Right ventricle myocardium inferior (tissue), 1 donor: ENCODE results near the gene PLD5. TPM values are rescaled to one million over a fixed set of nuclear protein-coding genes. Genes with fewer than 3 reads are reported as not detected.
"Not testable (repeated sequence)": the region's sequence is repeated elsewhere in the genome, so short reads cannot be mapped to it uniquely, and the experiment has no call there.

ENCODE experiments used
- ATAC-seq: fragments of 200-7000 bp; cut with Tn5 transposase; one replicate; pipeline ENCODE4 v1.9.1; 2020; ENCODE audit warnings: mild to moderate bottlenecking, moderate library complexity
- DNase-seq: peaks from one replicate; pipeline ENCODE4 v3.0.0; 2021; ENCODE audit errors: missing footprints
- intact Hi-C: fragments of 100-400 bp; cut with DNase I; formaldehyde crosslinking; loops from one replicate; pipeline ENCODE4 v1.11.0; 2022
- total RNA-seq: library from RNA; stranded (reverse); fragmentation: NEBNext Ultra II Directional; extraction: Animal tissue kit (Norgen Biotek cat#: 25700); gene quantifications from one replicate; pipeline ENCODE4 v1.2.1, GENCODE V29; 2021
- donor health status: DM: no; HTN: yes; CAD: no; lungs with severe emphysema.

Gene PLD5
- total RNA-seq, 1 donor from 2014 or later, result not detected

DNA sequence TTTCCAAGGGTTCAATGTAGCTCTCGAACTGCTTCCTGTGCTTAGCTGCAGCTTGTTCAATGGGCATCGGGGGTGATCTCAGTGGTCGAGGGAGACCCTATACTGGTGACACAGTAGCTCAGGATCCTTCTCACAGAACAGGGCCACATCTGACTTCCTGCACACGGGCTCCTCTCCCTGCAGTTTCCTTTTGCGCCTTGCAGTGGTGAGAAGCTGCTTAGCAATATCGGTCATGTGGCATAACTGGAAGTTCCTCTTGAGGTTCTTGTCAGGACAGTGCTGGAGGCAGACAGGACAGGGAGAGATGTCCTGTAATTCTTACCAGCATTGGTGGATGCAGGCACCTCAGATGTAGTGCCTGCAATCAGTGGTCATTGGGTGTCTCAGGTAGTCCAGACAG, 385.1 kb downstream of the PLD5 start:
- ATAC-seq (no peak), DNase-seq (no peak)
- intact Hi-C loops, result no loop called here

DNA sequence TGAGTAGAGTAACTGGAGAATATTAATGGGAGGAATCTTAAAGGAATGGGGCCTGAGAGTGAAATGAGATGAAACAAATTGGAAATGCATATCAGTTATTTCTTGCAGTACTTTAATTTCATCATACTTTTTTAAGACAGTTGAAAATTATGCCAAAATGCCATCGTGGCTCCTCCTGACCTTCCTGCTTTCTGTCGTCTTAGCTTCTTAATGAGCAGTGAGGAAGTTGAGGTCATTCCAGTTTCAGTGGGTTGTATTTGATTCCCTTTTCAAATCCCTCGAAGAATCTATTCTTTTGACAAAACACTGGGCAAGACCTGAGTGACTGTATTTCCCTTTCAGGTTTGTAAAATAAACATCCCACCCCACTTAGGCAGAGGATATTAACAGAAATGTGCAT, 390.7 kb downstream of the PLD5 start:
- intact Hi-C loops, result no loop called here
- ATAC-seq (no peak), DNase-seq (no peak)

- no peak for DNase-seq
- intact Hi-C loops, result no loop called here
Measured at GRCh38 chr1:242133351-242133750, 391.1 kb downstream of the PLD5 start.

GRCh38 chr1:242132121-242132817, 392.2 kb downstream of the PLD5 start:
- ATAC-seq, result no peak

More at GRCh38 chr1:242133351-242133750, 391.1 kb downstream of the PLD5 start:
- no peak for ATAC-seq

DNA sequence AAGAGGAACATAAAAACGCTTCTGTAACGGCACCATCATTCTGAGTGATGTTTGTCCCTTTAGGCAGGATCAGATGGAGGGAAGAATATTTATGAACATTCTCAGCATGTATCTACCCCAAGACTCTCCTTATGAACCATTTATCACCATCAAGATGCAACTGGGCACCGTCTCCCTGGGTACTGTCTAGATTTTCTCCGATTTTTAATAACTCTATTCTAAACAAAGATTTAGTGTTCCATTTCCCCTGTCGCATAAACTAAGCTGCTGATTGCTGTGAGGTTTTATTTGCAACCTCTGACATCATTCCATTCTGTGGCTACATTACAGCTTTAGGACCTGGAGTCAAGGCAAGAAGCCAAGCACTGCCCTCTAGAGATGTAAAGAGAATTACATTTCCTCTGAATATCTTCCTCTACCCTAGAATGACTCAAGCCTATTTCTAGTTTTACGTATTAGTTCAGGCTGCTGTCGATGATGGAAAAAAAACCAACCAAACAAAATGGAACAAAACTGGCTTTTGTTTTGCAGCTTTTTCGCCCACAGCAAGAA, 395.5 kb downstream of the PLD5 start:
- intact Hi-C loops, result no loop called here
- DNase-seq (no peak), ATAC-seq (no peak)

More at GRCh38 chr1:242132121-242132817, 392.2 kb downstream of the PLD5 start:
- no peak for DNase-seq
- intact Hi-C loops, result no loop called here

DNA sequence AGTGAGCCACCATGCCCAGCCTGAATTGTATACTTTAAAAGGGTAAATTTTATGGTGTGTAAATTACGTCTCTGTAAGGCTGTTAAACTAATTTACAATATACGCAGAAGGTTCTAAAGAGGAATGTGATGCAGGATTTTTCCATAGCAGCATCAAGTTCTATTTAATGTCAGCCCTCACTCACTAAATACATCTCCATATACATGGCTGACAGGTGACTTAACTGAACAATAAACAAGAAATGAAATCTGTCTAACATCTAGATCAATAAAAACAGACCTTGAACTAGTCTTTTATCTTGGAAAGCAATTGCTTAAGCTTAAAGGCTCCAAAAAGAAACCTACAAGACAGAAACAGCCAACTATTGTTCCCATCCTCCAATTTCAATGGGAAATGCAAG, 404.1 kb downstream of the PLD5 start:
- ATAC-seq (no peak), DNase-seq (no peak)
- intact Hi-C loops, result no loop called here

- intact Hi-C loops, result no loop called here
- no peak for ATAC-seq
- no peak for DNase-seq
Measured at GRCh38 chr1:242100921-242101320, 423.6 kb downstream of the PLD5 start.

DNA sequence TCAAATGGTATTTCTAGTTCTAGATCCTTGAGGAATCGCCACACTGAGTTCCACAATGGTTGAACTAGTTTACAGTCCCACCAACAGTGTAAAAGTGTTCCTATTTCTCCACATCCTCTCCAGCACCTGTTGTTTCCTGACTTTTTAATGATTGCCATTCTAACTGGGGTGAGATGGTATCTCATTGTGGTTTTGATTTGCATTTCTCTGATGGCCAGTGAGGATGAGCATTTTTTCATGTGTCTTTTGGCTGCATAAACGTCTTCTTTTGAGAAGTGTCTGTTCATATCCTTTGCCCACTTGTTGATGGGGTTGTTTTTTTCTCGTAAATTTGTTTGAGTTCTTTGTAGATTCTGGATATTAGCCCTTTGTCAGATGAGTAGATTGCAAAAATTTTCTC, 427.2 kb downstream of the PLD5 start:
- ATAC-seq, intact Hi-C loops, DNase-seq: not testable (repeated sequence)

GRCh38 chr1:242093116-242093515, 431.4 kb downstream of the PLD5 start:
- intact Hi-C loops, result no loop called here
- ATAC-seq, result no peak
- no peak for DNase-seq

DNA sequence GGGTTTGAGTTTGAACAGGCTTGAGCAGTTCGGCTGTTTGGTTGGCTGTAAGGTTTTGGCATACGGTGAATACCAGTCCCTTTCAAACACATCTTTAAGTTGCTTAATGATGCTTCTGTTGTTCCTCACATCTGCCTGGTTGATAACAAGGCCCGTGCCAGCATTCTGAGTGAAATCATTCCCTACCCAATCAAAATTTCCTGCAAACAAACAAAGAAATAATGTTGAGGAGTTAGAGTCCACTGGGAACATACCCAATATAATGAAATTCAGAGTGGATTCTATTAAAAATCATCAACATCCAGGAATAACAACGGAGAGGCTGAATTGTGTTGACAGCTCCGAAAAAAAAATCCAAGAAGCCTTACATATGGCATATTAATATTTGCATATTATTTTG, 434.6 kb downstream of the PLD5 start:
- ATAC-seq, result no peak
- intact Hi-C loops, result no loop called here
- DNase-seq, result no peak

DNA sequence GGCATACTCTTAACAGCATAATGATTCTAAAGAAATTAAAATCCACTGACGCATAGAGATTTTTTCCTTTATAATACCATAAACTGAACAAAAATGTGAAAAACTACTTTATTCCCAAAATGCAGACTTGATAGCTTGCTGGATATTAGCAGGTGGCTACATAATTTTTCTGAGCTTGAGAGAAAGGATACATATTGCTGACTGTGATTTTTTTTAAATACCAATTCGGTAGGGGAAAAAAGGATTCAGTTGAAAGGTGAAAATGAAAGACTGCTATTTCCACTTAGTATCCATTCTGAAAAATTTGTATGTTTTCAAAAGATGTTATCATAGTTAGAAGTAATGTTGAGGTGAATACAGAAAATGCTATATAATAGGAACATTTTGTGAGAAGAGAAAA, 435.6 kb downstream of the PLD5 start:
- ATAC-seq (no peak), DNase-seq (no peak)
- intact Hi-C loops, result no loop called here

- intact Hi-C loops, result no loop called here
- DNase-seq (no peak), ATAC-seq (no peak)
Measured at GRCh38 chr1:242086706-242087105, 437.8 kb downstream of the PLD5 start.

DNA sequence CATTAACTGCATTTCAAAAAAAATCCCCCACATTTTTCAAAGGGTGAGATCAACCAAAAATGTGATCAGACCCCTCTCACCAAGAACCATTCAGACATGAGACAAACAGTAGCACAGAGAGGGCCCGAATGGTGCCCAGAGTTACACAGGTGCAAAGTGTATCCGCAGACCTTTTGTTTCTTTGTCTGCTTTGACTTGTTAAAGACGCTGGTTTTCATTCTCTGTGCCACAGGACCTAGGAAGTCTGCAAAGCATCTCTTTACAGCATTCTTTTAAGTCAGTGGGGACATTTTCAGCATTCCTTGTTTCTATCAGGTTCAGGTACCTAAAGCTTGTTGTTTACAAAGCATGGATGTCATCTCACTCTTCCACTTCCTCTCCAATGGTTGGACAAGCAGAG, 438.4 kb downstream of the PLD5 start:
- ATAC-seq, result no peak
- no peak for DNase-seq
- intact Hi-C loops, result no loop called here

DNA sequence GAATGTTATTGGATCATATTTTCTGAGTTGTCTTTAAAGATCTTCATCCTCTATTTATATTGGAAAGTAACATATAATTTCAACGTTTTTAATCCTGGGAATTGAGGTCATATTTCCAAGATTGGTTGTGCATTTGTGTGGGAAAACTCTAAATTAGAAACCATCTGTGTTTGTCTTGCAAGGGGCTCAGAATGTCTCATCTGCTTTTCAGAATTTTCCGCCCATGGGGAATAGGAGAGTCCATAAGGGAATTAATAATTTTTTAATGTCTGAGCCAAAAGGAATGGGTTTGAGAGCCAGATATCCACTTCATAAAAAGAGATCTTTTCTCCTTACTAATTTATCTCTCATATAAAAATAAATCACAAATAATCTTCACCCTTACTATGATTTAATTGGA, 440.8 kb downstream of the PLD5 start:
- ATAC-seq, result peak; percentile 39
- intact Hi-C loops, result no loop called here

DNA sequence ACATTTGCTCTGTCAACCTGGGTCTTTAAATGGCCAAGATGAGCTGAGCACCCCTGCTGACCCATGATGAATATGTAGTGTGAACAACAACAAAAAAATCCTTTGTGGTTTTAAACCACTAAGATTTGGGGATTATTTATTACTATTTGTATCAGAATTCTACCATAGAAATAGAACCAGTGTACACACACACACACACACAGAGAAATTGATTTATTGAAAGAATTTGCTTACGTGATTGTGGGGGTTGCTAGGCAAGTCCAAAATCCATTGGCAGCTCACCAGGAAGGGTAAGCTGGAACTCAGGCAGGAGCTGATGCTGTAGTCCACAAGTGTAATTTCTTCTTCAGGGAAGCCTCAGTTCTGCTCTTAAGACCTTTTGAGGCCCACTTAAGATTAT, 443.1 kb downstream of the PLD5 start:
- no peak for ATAC-seq

More for the DNA sequence above, 440.8 kb downstream of the PLD5 start:
- no peak for DNase-seq

DNA sequence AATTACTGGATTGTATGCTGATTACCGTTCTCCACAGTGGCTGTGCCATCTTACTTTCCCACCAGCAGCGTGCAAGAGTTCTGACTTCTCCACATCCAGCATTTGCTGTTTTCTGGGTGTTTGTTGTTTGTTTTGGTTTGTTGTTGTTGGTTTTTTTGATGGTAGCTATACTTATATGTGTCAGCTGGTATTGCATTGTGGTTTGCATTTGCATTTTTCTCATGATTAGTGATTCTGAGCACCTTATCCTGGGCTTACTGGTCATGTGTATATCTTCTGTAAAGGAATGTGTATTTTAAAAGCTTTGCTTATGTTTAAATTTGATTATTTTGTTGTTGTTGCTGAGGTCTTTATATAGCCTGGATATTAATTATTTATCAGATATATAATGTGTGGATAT, 458.7 kb downstream of the PLD5 start:
- ATAC-seq (no peak), DNase-seq (no peak)
- intact Hi-C loops, result no loop called here

More for the DNA sequence above, 443.1 kb downstream of the PLD5 start:
- no peak for DNase-seq
- intact Hi-C loops, result no loop called here

GRCh38 chr1:242062271-242062670, 462.2 kb downstream of the PLD5 start:
- ATAC-seq (no peak), DNase-seq (no peak)
- intact Hi-C loops, result no loop called here

- DNase-seq, result no peak
- intact Hi-C loops, result no loop called here
- ATAC-seq, result no peak
Measured at GRCh38 chr1:242059976-242060375, 464.5 kb downstream of the PLD5 start.

- DNase-seq, ATAC-seq, intact Hi-C loops: not testable (repeated sequence)
Measured at GRCh38 chr1:242058582-242058981, 465.9 kb downstream of the PLD5 start.

DNA sequence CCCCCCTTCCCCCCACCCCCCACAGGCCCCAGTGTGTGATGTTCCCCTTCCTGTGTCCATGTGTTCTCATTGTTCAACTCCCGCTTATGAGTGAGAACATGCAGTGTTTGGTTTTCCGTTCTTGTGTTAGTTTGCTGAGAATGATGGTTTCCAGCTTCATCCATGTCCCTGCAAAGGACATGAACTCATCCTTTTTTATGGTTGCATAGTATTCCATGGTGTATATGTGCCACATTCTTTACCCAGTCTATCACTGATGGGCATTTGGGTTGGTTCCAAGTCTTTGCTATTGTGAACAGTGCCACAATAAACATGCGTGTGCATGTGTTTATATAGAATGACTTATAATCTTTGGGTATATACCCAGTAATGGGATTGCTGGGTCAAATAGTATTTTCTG, 466.3 kb downstream of the PLD5 start:
- DNase-seq, intact Hi-C loops, ATAC-seq: not testable (repeated sequence)

GRCh38 chr1:242057745-242058115, 466.8 kb downstream of the PLD5 start:
- no peak for DNase-seq
- intact Hi-C loops, result no loop called here
- ATAC-seq, result no peak
